PFSK-1 (cell line): ENCODE results near the gene TMEM132D.

Source experiments
- FOXP2 ChIP-seq: optimal IDR thresholded peaks from 2 replicates; pipeline ENCODE3; 2011; ENCODE audit warnings: borderline replicate concordance, control low read depth, inconsistent platforms; ENCODE audit not compliant: insufficient read depth; ENCODE audit errors: extremely low read length, extremely low read depth
- POLR2AphosphoS5 ChIP-seq: IDR thresholded peaks from 2 replicates; pipeline ENCODE4 v1.6.1; 2012; ENCODE audit warnings: low read depth, mild to moderate bottlenecking, control low read depth, low read length, moderate library complexity
- REST ChIP-seq, 2 experiments: IDR thresholded peaks; 2 replicates each; pipeline versions ENCODE4 v1.6.1 to v1.8.0; 2011 to 2012; ENCODE audit warnings: low read depth in 2 of 2, low read length in 2 of 2, control low read depth in 1 of 2, inconsistent platforms in 1 of 2, mild to moderate bottlenecking in 1 of 2, moderate library complexity in 1 of 2; ENCODE audit not compliant: insufficient read depth in 1 of 2
- SIN3A ChIP-seq: IDR thresholded peaks from 2 replicates; pipeline ENCODE4 v1.6.1; 2012; ENCODE audit warnings: mild to moderate bottlenecking, low read length, moderate library complexity, borderline replicate concordance; ENCODE audit not compliant: insufficient read depth
- TAF1 ChIP-seq: IDR thresholded peaks from 2 replicates; pipeline ENCODE4 v1.6.1; 2012; ENCODE audit warnings: low read length, control low read depth, borderline replicate concordance; ENCODE audit not compliant: insufficient read depth

TMEM132D gene

GRCh38 chr12:129053232-129053631, 850.6 kb downstream of the TMEM132D start:
- TF ChIP-seq REST (IDR thresholded peaks at IDR 0.05; ENCODE audit: insufficient read depth in 1 of 2, low read depth in 2 of 2, low read length in 2 of 2) (no peak), POLR2AphosphoS5 (no peak), TAF1 (no peak), FOXP2 (no peak), SIN3A (no peak)

GRCh38 chr12:129052373-129052772, 851.5 kb downstream of the TMEM132D start:
- no peak for TF ChIP-seq SIN3A
- TF ChIP-seq FOXP2, result no peak
- TF ChIP-seq TAF1, result no peak
- no peak for TF ChIP-seq REST (IDR thresholded peaks at IDR 0.05; ENCODE audit: insufficient read depth in 1 of 2, low read depth in 2 of 2, low read length in 2 of 2)
- TF ChIP-seq POLR2AphosphoS5, result no peak

- no peak for TF ChIP-seq FOXP2
- no peak for TF ChIP-seq TAF1
- TF ChIP-seq REST (IDR thresholded peaks at IDR 0.05; ENCODE audit: insufficient read depth in 1 of 2, low read depth in 2 of 2, low read length in 2 of 2), result peak; percentile 76 to 93
Measured at GRCh38 chr12:129049917-129050316, 853.9 kb downstream of the TMEM132D start.

- TF ChIP-seq FOXP2 (no peak), POLR2AphosphoS5 (no peak), TAF1 (no peak), REST (IDR thresholded peaks at IDR 0.05; ENCODE audit: insufficient read depth in 1 of 2, low read depth in 2 of 2, low read length in 2 of 2) (no peak), SIN3A (no peak)
Measured at GRCh38 chr12:129036135-129036534, 867.7 kb downstream of the TMEM132D start.

GRCh38 chr12:129034558-129035289, 869.1 kb downstream of the TMEM132D start:
- no peak for TF ChIP-seq TAF1
- no peak for TF ChIP-seq POLR2AphosphoS5
- TF ChIP-seq FOXP2, result no peak
- TF ChIP-seq SIN3A, result no peak
- no peak for TF ChIP-seq REST (IDR thresholded peaks at IDR 0.05; ENCODE audit: insufficient read depth in 1 of 2, low read depth in 2 of 2, low read length in 2 of 2)
